GM06990 (cell line): Measurements from ENCODE around the gene GXYLT2.

Experiments used
- DNase-seq: peaks from one replicate; pipeline ENCODE4 v3.0.0-alpha.2; 2011; ENCODE audit not compliant: insufficient read length; ENCODE audit errors: extremely low read depth
- H3K27me3 ChIP-seq: replicated peaks from 2 replicates; pipeline ENCODE4 v1.6.0; 2011; ENCODE audit warnings: low read length; ENCODE audit not compliant: control insufficient read depth, insufficient read depth
- H3K36me3 ChIP-seq: 2 replicates; pipeline ENCODE4 v1.5.1; 2011; ENCODE audit warnings: low read length; ENCODE audit not compliant: control insufficient read depth, insufficient read depth
- H3K4me3 ChIP-seq: replicated peaks from 2 replicates; pipeline ENCODE4 v1.5.1; 2011; ENCODE audit warnings: low read depth, mild to moderate bottlenecking, control low read depth, low read length
- CTCF ChIP-seq: IDR thresholded peaks from 2 replicates; pipeline ENCODE4 v1.5.1; 2011; ENCODE audit warnings: low read length, control low read depth, mild to moderate bottlenecking, inconsistent platforms; ENCODE audit not compliant: insufficient read depth, poor library complexity, severe bottlenecking

GXYLT2 gene

GRCh38 chr3:72982609-72983366 is 94.9 kb downstream of the GXYLT2 start:
- H3K4me3 ChIP-seq = no peak overlapping the region
- no peak for TF ChIP-seq CTCF
- no peaks in the 10 kb centered on the region for H3K36me3 ChIP-seq
- no peaks in the 10 kb centered on the region for H3K27me3 ChIP-seq
- no peak for DNase-seq

- no peak for TF ChIP-seq CTCF
- no peaks in the 10 kb centered on the region for H3K27me3 ChIP-seq
- H3K4me3 ChIP-seq = no peak overlapping the region
- no peak for DNase-seq
- H3K36me3 ChIP-seq = no peaks in the 10 kb centered on the region
Observed at GRCh38 chr3:72985576-72985975, 97.7 kb downstream of the GXYLT2 start.

GRCh38 chr3:72990701-72991395 is 103.0 kb downstream of the GXYLT2 start:
- Histone ChIP-seq H3K36me3 (no peaks in the 10 kb centered on the region), H3K27me3 (no peaks in the 10 kb centered on the region), H3K4me3 (no peak overlapping the region)
- TF ChIP-seq CTCF = no peak
- no peak for DNase-seq

- Histone ChIP-seq H3K27me3 (no peaks in the 10 kb centered on the region), H3K36me3 (no peaks in the 10 kb centered on the region), H3K4me3 (no peak overlapping the region)
- TF ChIP-seq CTCF = no peak
- DNase-seq = no peak
Observed at GRCh38 chr3:72991522-72991921, 103.7 kb downstream of the GXYLT2 start.

GRCh38 chr3:72993391-72993790 is 105.5 kb downstream of the GXYLT2 start:
- DNase-seq = no peak
- TF ChIP-seq CTCF = no peak

More at GRCh38 chr3:72993391-72993790, 105.5 kb downstream of the GXYLT2 start:
- no peaks in the 10 kb centered on the region for H3K27me3 ChIP-seq
- no peaks in the 10 kb centered on the region for H3K36me3 ChIP-seq
- no peak overlapping the region for H3K4me3 ChIP-seq
